OCI-LY7 (cell line): ENCODE measurements around the gene RTP2. TPM values are rescaled to one million over a fixed set of nuclear protein-coding genes. Genes with fewer than 3 reads are reported as not detected.

Experiments used
- BruUV-seq: library from RNA; stranded (reverse); fragments of 400-500 nt; replicated peaks from 2 replicates; lab custom pipeline; 2021; lab: Mats Ljungman, UMichigan
- CTCF ChIA-PET: fragments of 300-600 bp; sonication (Branson Sonifier 250); formaldehyde crosslinking; loops from one replicate; lab custom pipeline; 2022; ENCODE audit warnings: antibody characterized with exemption; ENCODE audit not compliant: unreplicated experiment; lab: Charles Lee
- POLR2A ChIA-PET: fragments of 300-600 bp; sonication (Branson Sonifier 250); formaldehyde crosslinking; loops from one replicate; lab custom pipeline; 2022; ENCODE audit warnings: antibody characterized with exemption; lab: Charles Lee
- DNase-seq: peaks from one replicate; pipeline ENCODE4 v3.0.0-alpha.2; 2015; ENCODE audit warnings: low spot score
- H2AFZ ChIP-seq: fragments of 200-600 bp; sonication (generic), shearing (Covaris generic); 2 replicates; pipeline ENCODE4 v1.6.1; 2014; ENCODE audit warnings: mild to moderate bottlenecking, antibody characterized with exemption, low read length, moderate library complexity
- H3K27ac ChIP-seq: fragments of 200-600 bp; sonication (generic); 2 replicates; pipeline ENCODE4 v1.5.1; 2014; ENCODE audit warnings: mixed run types, low read depth, mild to moderate bottlenecking, moderate library complexity, low read length, inconsistent platforms; ENCODE audit not compliant: poor library complexity, severe bottlenecking
- H3K36me3 ChIP-seq: fragments of 200-600 bp; sonication (generic); 2 replicates; pipeline ENCODE4 v1.6.1; 2014; ENCODE audit warnings: mild to moderate bottlenecking, antibody characterized with exemption, low read length, moderate library complexity, mixed read lengths; ENCODE audit not compliant: insufficient read depth
- H3K4me1 ChIP-seq: fragments of 200-600 bp; sonication (generic); 2 replicates; pipeline ENCODE4 v1.5.1; 2014; ENCODE audit warnings: mild to moderate bottlenecking, low read length; ENCODE audit not compliant: insufficient read depth, poor library complexity, severe bottlenecking
- H3K4me2 ChIP-seq: fragments of 200-600 bp; sonication (generic); 2 replicates; pipeline ENCODE4 v1.6.1; 2014; ENCODE audit warnings: mild to moderate bottlenecking, low read length
- H3K4me3 ChIP-seq: fragments of 200-600 bp; sonication (generic); 2 replicates; pipeline ENCODE4 v1.5.1; 2014; ENCODE audit warnings: mild to moderate bottlenecking, low read depth, low read length; ENCODE audit not compliant: poor library complexity, severe bottlenecking
- H3K79me2 ChIP-seq: fragments of 200-600 bp; sonication (generic); 2 replicates; pipeline ENCODE4 v1.6.1; 2016; ENCODE audit warnings: low read depth, mild to moderate bottlenecking, low read length, moderate library complexity, mixed read lengths; ENCODE audit not compliant: insufficient read depth
- H3K9me2 ChIP-seq: fragments of 200-600 bp; sonication (generic); 2 replicates; pipeline ENCODE4 v1.6.1; 2016; ENCODE audit warnings: mild to moderate bottlenecking, low read length, mixed read lengths; ENCODE audit not compliant: insufficient read depth
- H3K9me3 ChIP-seq: fragments of 200-600 bp; sonication (generic); 2 replicates; pipeline ENCODE4 v1.6.1; 2014; ENCODE audit warnings: mild to moderate bottlenecking, mixed run types, low read length, mixed read lengths
- H4K20me1 ChIP-seq: fragments of 200-600 bp; sonication (generic); 2 replicates; pipeline ENCODE4 v1.6.1; 2014; ENCODE audit warnings: mild to moderate bottlenecking, antibody characterized with exemption, low read length, moderate library complexity, mixed read lengths; ENCODE audit not compliant: insufficient read depth
- CTCF ChIP-seq: fragments of 200-600 bp; sonication (generic); conservative IDR thresholded peaks from 2 replicates; pipeline ENCODE4 v1.5.1; 2014; ENCODE audit warnings: mild to moderate bottlenecking, antibody characterized with exemption, low read length, moderate library complexity, mixed read lengths
- EZH2phosphoT487 ChIP-seq: fragments of 200-600 bp; sonication (generic); IDR thresholded peaks from 2 replicates; pipeline ENCODE4 v1.6.1; 2018; ENCODE audit warnings: low read depth, borderline replicate concordance, mild to moderate bottlenecking, mixed run types, antibody characterized with exemption, low read length, moderate library complexity, mixed read lengths
- intact Hi-C: fragments of 100-400 bp; cut with micrococcal nuclease; formaldehyde crosslinking; loops from one replicate; pipeline ENCODE4 v1.10.0; 2022; ENCODE audit not compliant: unreplicated experiment
- total RNA-seq, 2 experiments: library from RNA; depleted of rRNA in 1 of 2; stranded (reverse); fragments of >200 nt in 1 of 2; shearing (Covaris generic) in 1 of 2; gene quantifications; 2 replicates each; pipeline ENCODE4 v1.2.3, GENCODE V29; 2014 to 2022

Gene RTP2
- total RNA-seq, 2 experiments from 2014 or later = not detected

DNA sequence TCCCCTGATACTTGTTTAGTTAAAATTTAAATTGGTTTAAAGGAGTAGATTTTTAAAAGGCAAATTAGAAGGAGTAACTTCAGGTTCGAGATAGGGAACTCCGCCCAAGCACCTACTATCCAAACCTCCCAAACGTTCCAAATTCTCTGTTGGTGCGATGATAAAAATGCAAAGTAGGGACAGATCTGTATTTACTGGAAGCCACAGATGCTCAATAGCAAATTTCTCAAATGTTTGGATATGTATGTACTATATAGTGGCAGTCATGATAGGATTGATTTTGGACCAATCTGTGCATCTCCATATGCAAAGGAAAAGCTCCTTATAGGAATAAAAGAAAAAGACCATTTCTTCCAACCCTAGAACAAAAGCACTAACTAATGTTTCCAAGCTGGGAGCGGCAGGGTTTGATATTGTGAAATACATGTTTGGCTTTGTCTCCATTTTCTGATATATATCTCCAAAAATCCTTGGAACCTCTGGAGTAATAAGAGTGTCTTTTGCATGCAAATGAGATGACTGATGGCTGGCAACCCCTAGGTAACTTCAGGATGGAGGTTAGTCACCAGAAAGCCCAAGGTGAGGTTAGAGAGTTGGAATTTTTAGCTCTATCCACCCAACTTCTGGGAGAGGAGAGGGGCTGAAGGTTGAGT lies 15.6 kb downstream of the RTP2 start:
- no peaks in the 10 kb centered on the region for H3K79me2 ChIP-seq
- DNase-seq = no peak
- intact Hi-C loops = no loop called here
- no peaks in the 10 kb centered on the region for H4K20me1 ChIP-seq
- ChIA-PET CTCF (no interaction called here), POLR2A (interaction anchor here (0.5 to 0.7 kb wide), 3 partner anchors 292 to 1309 kb away, joined by 3 read pairs; no protein-coding TSS in a partner anchor)
- no peak overlapping the region for H3K4me3 ChIP-seq
- TF ChIP-seq CTCF (no peak), EZH2phosphoT487 (no peak)
- no peaks in the 10 kb centered on the region for H3K36me3 ChIP-seq
- no peak overlapping the region for H3K27ac ChIP-seq
- no peaks in the 10 kb centered on the region for H3K4me1 ChIP-seq
- H3K4me2 ChIP-seq = no peak overlapping the region
- H2AFZ ChIP-seq = no peak overlapping the region
- H3K9me2 ChIP-seq = no peaks in the 10 kb centered on the region
- H3K9me3 ChIP-seq = peaks cover 16% of the 10 kb centered on the region; the same call in 1 of the 2 replicates
- no TSS peak for BruUV-seq

- H3K4me3 ChIP-seq = no peak overlapping the region
- ChIA-PET CTCF (no interaction called here), POLR2A (interaction anchor here (0.6 kb wide), 1 partner anchor 430 kb away, joined by 3 read pairs; no protein-coding TSS in a partner anchor)
- no peaks in the 10 kb centered on the region for H3K9me2 ChIP-seq
- H3K79me2 ChIP-seq = no peaks in the 10 kb centered on the region
- DNase-seq = peak; percentile 7
- H3K4me2 ChIP-seq = no peak overlapping the region
- H3K27ac ChIP-seq = no peak overlapping the region
- no TSS peak for BruUV-seq
- peaks cover 16% of the 10 kb centered on the region; the same call in 1 of the 2 replicates for H3K9me3 ChIP-seq
- TF ChIP-seq CTCF = no peak
- TF ChIP-seq EZH2phosphoT487 = no peak
- H3K36me3 ChIP-seq = no peaks in the 10 kb centered on the region
- intact Hi-C loops = no loop called here
- no peaks in the 10 kb centered on the region for H4K20me1 ChIP-seq
- no peaks in the 10 kb centered on the region for H3K4me1 ChIP-seq
- no peak overlapping the region for H2AFZ ChIP-seq
Measured at GRCh38 chr3:187685948-187686347, 16.4 kb downstream of the RTP2 start.

GRCh38 chr3:187684880-187685279 lies 17.5 kb downstream of the RTP2 start:
- TF ChIP-seq CTCF (no peak), EZH2phosphoT487 (no peak)
- Histone ChIP-seq H3K4me1 (no peaks in the 10 kb centered on the region), H4K20me1 (no peaks in the 10 kb centered on the region), H2AFZ (no peak overlapping the region), H3K9me2 (no peaks in the 10 kb centered on the region), H3K79me2 (no peaks in the 10 kb centered on the region), H3K27ac (no peak overlapping the region), H3K36me3 (no peaks in the 10 kb centered on the region), H3K4me2 (no peak overlapping the region), H3K4me3 (no peak overlapping the region), H3K9me3 (peaks cover 16% of the 10 kb centered on the region; the same call in 1 of the 2 replicates)
- intact Hi-C loops = no loop called here
- BruUV-seq = no TSS peak
- ChIA-PET CTCF (no interaction called here), POLR2A (no interaction called here)
- DNase-seq = no peak
